T-helper 1 cell treated with Interleukin-12 subunit alpha and Interleukin-12 subunit beta and Interleukin-4 antibody, amounts not matched to agents 30 μg/mL and 1 μg/mL, for 36 hours (primary cell): Measurements from ENCODE around the gene CHST15.

Source experiments
- H3K27ac Mint-ChIP-seq: one replicate; pipeline ENCODE4 v1.8.0; 2021; ENCODE audit warnings: mild to moderate bottlenecking, mixed read lengths
- H3K27me3 Mint-ChIP-seq: one replicate; pipeline ENCODE4 v1.8.0; 2021; ENCODE audit warnings: low read depth, mixed read lengths
- H3K36me3 Mint-ChIP-seq: one replicate; pipeline ENCODE4 v1.8.0; 2021; ENCODE audit warnings: low read depth, mixed read lengths
- H3K4me1 Mint-ChIP-seq: one replicate; pipeline ENCODE4 v1.8.0; 2021; ENCODE audit warnings: low read depth, mixed read lengths
- H3K4me3 Mint-ChIP-seq: one replicate; pipeline ENCODE4 v1.8.0; 2021; ENCODE audit warnings: mild to moderate bottlenecking, moderate library complexity, mixed read lengths
- H3K9me3 Mint-ChIP-seq: one replicate; pipeline ENCODE4 v1.8.0; 2021; ENCODE audit warnings: mixed read lengths

CHST15 gene

GRCh38 chr10:124003481-124003870 is 89.9 kb downstream of the CHST15 start:
- peaks cover 3% of the 10 kb centered on the region for H3K4me1 Mint-ChIP-seq
- no peak overlapping the region for H3K4me3 Mint-ChIP-seq
- H3K27me3 Mint-ChIP-seq: peaks cover 9% of the 10 kb centered on the region
- no peaks in the 10 kb centered on the region for H3K9me3 Mint-ChIP-seq
- no peaks in the 10 kb centered on the region for H3K36me3 Mint-ChIP-seq
- H3K27ac Mint-ChIP-seq: no peak overlapping the region

GRCh38 chr10:124003070-124003419 is 90.4 kb downstream of the CHST15 start:
- no peak overlapping the region for H3K4me3 Mint-ChIP-seq
- H3K9me3 Mint-ChIP-seq: no peaks in the 10 kb centered on the region
- no peaks in the 10 kb centered on the region for H3K36me3 Mint-ChIP-seq
- H3K27ac Mint-ChIP-seq: no peak overlapping the region
- peaks cover 12% of the 10 kb centered on the region for H3K27me3 Mint-ChIP-seq
- peaks cover 3% of the 10 kb centered on the region for H3K4me1 Mint-ChIP-seq

- Mint-ChIP-seq H3K4me3 (no peak overlapping the region), H3K9me3 (no peaks in the 10 kb centered on the region), H3K27ac (no peak overlapping the region), H3K36me3 (no peaks in the 10 kb centered on the region), H3K4me1 (peaks cover 6% of the 10 kb centered on the region), H3K27me3 (peaks cover 16% of the 10 kb centered on the region)
These were observed 90.9 kb downstream of the CHST15 start for GRCh38 chr10:124002391-124003069.

GRCh38 chr10:124001391-124002148 is 91.8 kb downstream of the CHST15 start:
- Mint-ChIP-seq H3K9me3 (no peaks in the 10 kb centered on the region), H3K27me3 (peaks cover 19% of the 10 kb centered on the region), H3K4me1 (peaks cover 6% of the 10 kb centered on the region), H3K36me3 (no peaks in the 10 kb centered on the region), H3K27ac (no peak overlapping the region), H3K4me3 (no peak overlapping the region)

GRCh38 chr10:124000792-124001201 is 92.6 kb downstream of the CHST15 start:
- Mint-ChIP-seq H3K27me3 (peaks cover 24% of the 10 kb centered on the region), H3K27ac (no peak overlapping the region), H3K4me1 (peaks cover 6% of the 10 kb centered on the region), H3K36me3 (no peaks in the 10 kb centered on the region), H3K9me3 (no peaks in the 10 kb centered on the region), H3K4me3 (no peak overlapping the region)

- H3K4me1 Mint-ChIP-seq: peaks cover 8% of the 10 kb centered on the region
- peaks cover 19% of the 10 kb centered on the region for H3K27me3 Mint-ChIP-seq
- H3K27ac Mint-ChIP-seq: no peak overlapping the region
- H3K4me3 Mint-ChIP-seq: no peak overlapping the region
- no peaks in the 10 kb centered on the region for H3K36me3 Mint-ChIP-seq
- no peaks in the 10 kb centered on the region for H3K9me3 Mint-ChIP-seq
These were observed 93.3 kb downstream of the CHST15 start for GRCh38 chr10:123999956-124000615.

- no peaks in the 10 kb centered on the region for H3K36me3 Mint-ChIP-seq
- H3K27me3 Mint-ChIP-seq: peaks cover 28% of the 10 kb centered on the region
- no peak overlapping the region for H3K4me3 Mint-ChIP-seq
- peaks cover 15% of the 10 kb centered on the region for H3K4me1 Mint-ChIP-seq
- no peak overlapping the region for H3K27ac Mint-ChIP-seq
- H3K9me3 Mint-ChIP-seq: no peaks in the 10 kb centered on the region
These were observed 94.1 kb downstream of the CHST15 start for GRCh38 chr10:123999261-123999660.

- Mint-ChIP-seq H3K27me3 (peaks cover 36% of the 10 kb centered on the region), H3K27ac (no peak overlapping the region)
These were observed 94.9 kb downstream of the CHST15 start for GRCh38 chr10:123998197-123999141.

GRCh38 chr10:123997486-123998196 is 95.8 kb downstream of the CHST15 start:
- Mint-ChIP-seq H3K27ac (no peak overlapping the region), H3K4me1 (peaks cover 15% of the 10 kb centered on the region), H3K36me3 (no peaks in the 10 kb centered on the region), H3K27me3 (peaks cover 44% of the 10 kb centered on the region), H3K9me3 (no peaks in the 10 kb centered on the region), H3K4me3 (no peak overlapping the region)

More at GRCh38 chr10:123998197-123999141, 94.9 kb downstream of the CHST15 start:
- Mint-ChIP-seq H3K4me1 (peaks cover 15% of the 10 kb centered on the region), H3K36me3 (no peaks in the 10 kb centered on the region), H3K9me3 (no peaks in the 10 kb centered on the region), H3K4me3 (no peak overlapping the region)

GRCh38 chr10:123997013-123997412 is 96.4 kb downstream of the CHST15 start:
- H3K27me3 Mint-ChIP-seq: peaks cover 49% of the 10 kb centered on the region
- no peaks in the 10 kb centered on the region for H3K36me3 Mint-ChIP-seq
- H3K4me3 Mint-ChIP-seq: no peak overlapping the region
- no peaks in the 10 kb centered on the region for H3K9me3 Mint-ChIP-seq
- H3K4me1 Mint-ChIP-seq: peaks cover 15% of the 10 kb centered on the region
- H3K27ac Mint-ChIP-seq: no peak overlapping the region

GRCh38 chr10:123996302-123996701 is 97.1 kb downstream of the CHST15 start:
- H3K4me1 Mint-ChIP-seq: peaks cover 15% of the 10 kb centered on the region
- no peaks in the 10 kb centered on the region for H3K9me3 Mint-ChIP-seq
- no peak overlapping the region for H3K27ac Mint-ChIP-seq
- H3K36me3 Mint-ChIP-seq: no peaks in the 10 kb centered on the region
- H3K27me3 Mint-ChIP-seq: peaks cover 53% of the 10 kb centered on the region
- H3K4me3 Mint-ChIP-seq: no peak overlapping the region

GRCh38 chr10:123995461-123996131 is 97.8 kb downstream of the CHST15 start:
- Mint-ChIP-seq H3K27me3 (peaks cover 60% of the 10 kb centered on the region), H3K36me3 (no peaks in the 10 kb centered on the region), H3K27ac (no peak overlapping the region), H3K4me1 (peaks cover 15% of the 10 kb centered on the region), H3K4me3 (no peak overlapping the region), H3K9me3 (no peaks in the 10 kb centered on the region)

- Mint-ChIP-seq H3K27ac (no peak overlapping the region), H3K27me3 (peaks cover 65% of the 10 kb centered on the region), H3K4me1 (peaks cover 15% of the 10 kb centered on the region), H3K4me3 (peak overlapping the region; percentile 48), H3K36me3 (no peaks in the 10 kb centered on the region), H3K9me3 (no peaks in the 10 kb centered on the region)
These were observed 98.3 kb downstream of the CHST15 start for GRCh38 chr10:123995082-123995460.
